CD4-positive, alpha-beta memory T cell (primary cell): ENCODE results near the gene DHRS3. TPM values are rescaled to one million over a fixed set of nuclear protein-coding genes. Genes with fewer than 3 reads are reported as not detected.

ENCODE experiments used
- CTCF ChIA-PET: fragments of 350-600 bp; sonication (Branson Sonifier 250); formaldehyde crosslinking; loops from one replicate; lab custom pipeline; 2021; ENCODE audit warnings: inconsistent platforms; ENCODE audit not compliant: partially characterized antibody; lab: Charles Lee
- POLR2A ChIA-PET: fragments of 350-600 bp; sonication (Branson Sonifier 250); formaldehyde crosslinking; loops from one replicate; lab custom pipeline; 2021; ENCODE audit not compliant: partially characterized antibody; lab: Charles Lee
- DNase-seq, 5 donors: peaks; one replicate each; pipeline versions ENCODE4 v3.0.0 to v3.0.0-alpha.2; 2020 to 2022; ENCODE audit warnings: mixed read lengths in 1 of 5
- H3K27ac ChIP-seq: one replicate; pipeline ENCODE4 v1.7.0; 2013; ENCODE audit warnings: low read depth, low read length
- H3K27me3 ChIP-seq: 2 replicates; pipeline ENCODE4 v1.7.0; 2013; ENCODE audit warnings: mild to moderate bottlenecking, low read length, moderate library complexity; ENCODE audit not compliant: insufficient read depth
- H3K36me3 ChIP-seq: 2 replicates; pipeline ENCODE4 v1.7.0; 2013; ENCODE audit warnings: mild to moderate bottlenecking, low read length, moderate library complexity; ENCODE audit not compliant: insufficient read depth
- H3K4me1 ChIP-seq: 2 replicates; pipeline ENCODE4 v1.7.0; 2013; ENCODE audit warnings: mild to moderate bottlenecking, low read length, moderate library complexity; ENCODE audit not compliant: insufficient read depth
- H3K4me3 ChIP-seq, 2 donors: one replicate each; pipeline ENCODE4 v1.7.0; 2013; ENCODE audit warnings: low read length in 2 of 2, mild to moderate bottlenecking in 1 of 2
- H3K9me3 ChIP-seq, 2 donors: one replicate each; pipeline ENCODE4 v1.7.0; 2013; ENCODE audit warnings: low read length in 2 of 2, control low read depth in 1 of 2; ENCODE audit not compliant: control insufficient read depth in 1 of 2
- H3K27ac Mint-ChIP-seq, 7 donors: one replicate each; pipeline ENCODE4 v1.8.0; 2020 to 2021; ENCODE audit warnings: mixed read lengths in 7 of 7, mild to moderate bottlenecking in 6 of 7, inconsistent platforms in 3 of 7, moderate library complexity in 3 of 7
- H3K27me3 Mint-ChIP-seq, 2 donors: one replicate each; pipeline ENCODE4 v1.8.0; 2020 to 2021; ENCODE audit warnings: mixed read lengths in 2 of 2
- H3K36me3 Mint-ChIP-seq, 2 donors: one replicate each; pipeline ENCODE4 v1.8.0; 2020 to 2021; ENCODE audit warnings: mixed read lengths in 2 of 2, inconsistent platforms in 1 of 2, mild to moderate bottlenecking in 1 of 2
- H3K4me1 Mint-ChIP-seq, 4 donors: one replicate each; pipeline ENCODE4 v1.8.0; 2020 to 2021; ENCODE audit warnings: mixed read lengths in 4 of 4, mild to moderate bottlenecking in 1 of 4
- H3K4me3 Mint-ChIP-seq, 8 donors: one replicate each; pipeline ENCODE4 v1.8.0; 2020 to 2021; ENCODE audit warnings: mixed read lengths in 8 of 8, mild to moderate bottlenecking in 7 of 8, moderate library complexity in 6 of 8, inconsistent platforms in 3 of 8
- H3K9me3 Mint-ChIP-seq, 8 donors: one replicate each; pipeline ENCODE4 v1.8.0; 2020 to 2021; ENCODE audit warnings: mixed read lengths in 8 of 8, mild to moderate bottlenecking in 5 of 8, inconsistent platforms in 3 of 8, moderate library complexity in 1 of 8
- intact Hi-C: fragments of 100-400 bp; cut with micrococcal nuclease; formaldehyde crosslinking; loops from one replicate; pipeline ENCODE4 v1.15.1; 2023
- polyA plus RNA-seq, 2 donors: library from polyadenylated mRNA; unstranded; fragments of 300-500 nt; fragmentation: Illumina TruSeq; gene quantifications; one replicate each; pipeline ENCODE4 v1.2.3, GENCODE V29; 2021
- total RNA-seq, 2 experiments: library from RNA; stranded (reverse); gene quantifications; one replicate each; pipeline ENCODE4 v1.2.3, GENCODE V29; 2021

DHRS3 gene
- total and polyA plus RNA-seq, 4 experiments from 2014 or later: 30.1 to 91.8 (median 64.0) TPM

DNA sequence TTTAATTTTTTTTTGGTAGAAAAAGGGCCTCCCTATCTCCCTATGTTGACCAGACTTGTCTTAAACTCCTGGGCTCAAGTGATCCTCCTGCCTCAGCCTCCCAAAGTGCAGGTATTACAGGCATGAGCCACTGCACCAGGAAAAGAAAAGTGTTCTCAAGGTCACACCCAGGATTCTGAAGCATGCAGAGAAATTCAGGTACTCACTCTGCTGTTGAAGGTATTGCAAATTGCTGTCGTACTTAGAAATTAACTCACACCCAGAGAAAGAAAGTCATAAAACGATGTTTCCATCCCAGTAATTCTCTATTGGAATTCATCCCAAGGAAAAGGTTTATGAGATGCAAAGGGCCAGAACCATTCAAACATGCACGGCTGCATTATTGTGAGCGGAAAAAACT lies 73.7 kb downstream of the DHRS3 start:
- Histone ChIP-seq H3K27ac (no peak overlapping the region), H3K9me3 (no peaks in the 10 kb centered on the region), H3K27me3 (no peaks in the 10 kb centered on the region), H3K4me3 (no peak overlapping the region), H3K4me1 (no peaks in the 10 kb centered on the region), H3K36me3 (no peaks in the 10 kb centered on the region)
- H3K36me3 Mint-ChIP-seq: no peaks in the 10 kb centered on the region
- no peak overlapping the region for H3K27ac Mint-ChIP-seq
- ChIA-PET CTCF (no interaction called here), POLR2A (no interaction called here)
- no peak for DNase-seq
- H3K27me3 Mint-ChIP-seq: peaks cover 0 to 3% of the 10 kb centered on the region in 2 donors
- H3K9me3 Mint-ChIP-seq: peaks cover 0 to 1% (median 0%) of the 10 kb centered on the region in 8 donors
- H3K4me3 Mint-ChIP-seq: no peak overlapping the region
- H3K4me1 Mint-ChIP-seq: no peaks in the 10 kb centered on the region
- intact Hi-C loops: no loop called here

DNA sequence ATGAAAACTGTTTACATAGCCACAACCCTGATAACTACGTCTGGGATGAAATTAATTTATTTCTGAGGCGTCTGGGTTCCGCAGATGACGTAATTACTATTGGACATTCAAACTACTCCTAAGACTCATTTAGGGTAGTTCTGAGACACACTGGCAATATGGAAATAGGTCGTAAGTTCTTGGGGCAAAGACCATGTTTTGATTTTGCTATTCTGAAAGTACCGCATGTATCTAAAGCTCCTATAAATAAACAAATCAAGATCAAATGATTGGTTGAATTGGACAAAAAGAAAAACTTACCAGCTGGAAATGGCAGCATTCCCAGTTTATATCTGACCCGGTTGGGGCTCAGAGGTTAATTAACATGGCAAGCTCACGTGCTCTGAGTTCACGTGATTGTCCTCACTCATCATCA lies 74.3 kb downstream of the DHRS3 start:
- no peaks in the 10 kb centered on the region for H3K4me1 Mint-ChIP-seq
- POLR2A ChIA-PET: no interaction called here
- DNase-seq: no peak
- no peaks in the 10 kb centered on the region for H3K9me3 ChIP-seq
- no peak overlapping the region for H3K27ac Mint-ChIP-seq
- H3K27ac ChIP-seq: no peak overlapping the region
- H3K4me3 ChIP-seq: no peak overlapping the region
- H3K36me3 Mint-ChIP-seq: no peaks in the 10 kb centered on the region
- H3K9me3 Mint-ChIP-seq: peaks cover 0 to 1% (median 0%) of the 10 kb centered on the region in 8 donors
- no peaks in the 10 kb centered on the region for H3K27me3 ChIP-seq
- no peaks in the 10 kb centered on the region for H3K4me1 ChIP-seq
- peaks cover 0 to 3% of the 10 kb centered on the region in 2 donors for H3K27me3 Mint-ChIP-seq
- H3K36me3 ChIP-seq: no peaks in the 10 kb centered on the region
- CTCF ChIA-PET: no interaction called here
- no peak overlapping the region for H3K4me3 Mint-ChIP-seq
- intact Hi-C loops: no loop called here

DNA sequence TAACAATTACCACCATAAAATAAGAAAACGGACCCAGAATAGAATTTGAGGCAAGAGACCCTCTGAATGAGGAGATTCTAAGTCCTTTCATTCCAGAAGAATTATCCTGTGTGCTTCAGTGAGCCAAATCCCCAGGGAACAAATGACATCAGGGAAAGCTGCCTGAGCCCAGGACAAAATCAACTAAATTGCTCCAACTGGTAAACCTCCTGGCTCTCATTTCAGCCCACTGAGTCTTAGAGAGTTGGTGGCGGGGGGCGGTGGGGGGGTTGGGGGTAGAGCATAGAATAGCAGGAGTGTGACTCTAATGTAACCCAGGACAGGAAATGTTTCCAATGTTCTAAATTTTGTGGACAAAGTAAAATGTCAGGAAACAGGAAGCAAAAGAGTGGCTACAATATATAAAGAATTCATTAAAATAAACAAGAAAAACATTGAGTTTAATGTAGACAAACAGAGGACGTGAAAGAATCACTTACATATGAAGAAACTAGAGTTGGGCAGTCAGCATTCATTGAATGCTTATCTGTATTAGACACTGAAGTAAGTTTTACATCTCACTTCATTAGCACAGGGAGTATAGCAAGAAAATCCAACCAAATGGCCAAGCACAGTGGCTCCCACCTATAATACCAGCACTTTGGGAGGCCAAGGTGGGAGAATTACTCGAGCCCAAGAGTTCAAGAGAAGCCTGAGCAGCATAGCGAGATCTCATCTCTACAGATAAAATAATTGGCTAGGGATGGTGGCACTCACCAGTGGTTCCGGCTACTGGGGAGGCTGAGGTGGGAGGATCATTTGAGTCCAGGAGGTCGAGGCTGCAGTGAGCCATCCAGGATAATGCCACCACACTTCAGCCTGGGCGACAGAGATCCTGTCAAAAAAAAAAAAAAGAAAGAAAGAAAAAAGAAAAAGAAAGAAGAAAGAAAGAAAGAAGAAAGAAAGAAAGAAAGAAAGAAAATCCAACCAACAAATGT lies 75.1 kb downstream of the DHRS3 start:
- ChIA-PET CTCF (no interaction called here), POLR2A (no interaction called here)
- DNase-seq: no peak
- Histone ChIP-seq H3K4me3 (no peak overlapping the region), H3K4me1 (no peaks in the 10 kb centered on the region), H3K9me3 (no peaks in the 10 kb centered on the region), H3K36me3 (no peaks in the 10 kb centered on the region), H3K27ac (no peak overlapping the region), H3K27me3 (no peaks in the 10 kb centered on the region)
- Mint-ChIP-seq H3K27me3 (peaks cover 0 to 3% of the 10 kb centered on the region in 2 donors), H3K4me1 (no peaks in the 10 kb centered on the region), H3K27ac (no peak overlapping the region), H3K9me3 (peaks cover 0 to 1% (median 0%) of the 10 kb centered on the region in 8 donors), H3K4me3 (no peak overlapping the region), H3K36me3 (peaks cover 0 to 4% of the 10 kb centered on the region in 2 donors)
- intact Hi-C loops: no loop called here

DNA sequence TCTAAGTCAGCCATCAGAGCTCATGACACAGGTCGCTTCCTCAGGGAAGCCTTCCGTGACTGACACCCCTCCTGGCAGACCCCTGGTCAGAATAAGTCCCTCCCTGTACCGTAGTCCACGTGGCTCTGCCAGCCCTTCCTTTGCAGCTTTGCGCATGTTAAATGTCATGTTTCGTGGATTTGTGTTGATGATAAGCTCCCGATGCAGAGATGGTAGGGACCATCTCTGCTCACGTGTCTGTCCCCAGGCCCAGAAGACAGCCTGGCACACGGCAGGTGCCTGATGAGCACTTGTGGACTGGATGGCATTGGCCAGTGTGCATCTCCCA lies 75.9 kb downstream of the DHRS3 start:
- CTCF ChIA-PET: no interaction called here
- Histone ChIP-seq H3K9me3 (no peaks in the 10 kb centered on the region), H3K27me3 (no peaks in the 10 kb centered on the region), H3K4me1 (no peaks in the 10 kb centered on the region), H3K4me3 (no peak overlapping the region), H3K27ac (no peak overlapping the region), H3K36me3 (no peaks in the 10 kb centered on the region)
- H3K9me3 Mint-ChIP-seq: peaks cover 0 to 7% (median 2%) of the 10 kb centered on the region in 8 donors
- peaks cover 0 to 3% of the 10 kb centered on the region in 2 donors for H3K27me3 Mint-ChIP-seq
- no peak for DNase-seq
- H3K36me3 Mint-ChIP-seq: peaks cover 7 to 10% of the 10 kb centered on the region in 2 donors
- intact Hi-C loops: no loop called here
- H3K27ac Mint-ChIP-seq: peak overlapping the region in 3 of 7 donors; percentile 6 to 74 (median 19)
- POLR2A ChIA-PET: no interaction called here
- no peaks in the 10 kb centered on the region for H3K4me1 Mint-ChIP-seq
- H3K4me3 Mint-ChIP-seq: no peak overlapping the region

DNA sequence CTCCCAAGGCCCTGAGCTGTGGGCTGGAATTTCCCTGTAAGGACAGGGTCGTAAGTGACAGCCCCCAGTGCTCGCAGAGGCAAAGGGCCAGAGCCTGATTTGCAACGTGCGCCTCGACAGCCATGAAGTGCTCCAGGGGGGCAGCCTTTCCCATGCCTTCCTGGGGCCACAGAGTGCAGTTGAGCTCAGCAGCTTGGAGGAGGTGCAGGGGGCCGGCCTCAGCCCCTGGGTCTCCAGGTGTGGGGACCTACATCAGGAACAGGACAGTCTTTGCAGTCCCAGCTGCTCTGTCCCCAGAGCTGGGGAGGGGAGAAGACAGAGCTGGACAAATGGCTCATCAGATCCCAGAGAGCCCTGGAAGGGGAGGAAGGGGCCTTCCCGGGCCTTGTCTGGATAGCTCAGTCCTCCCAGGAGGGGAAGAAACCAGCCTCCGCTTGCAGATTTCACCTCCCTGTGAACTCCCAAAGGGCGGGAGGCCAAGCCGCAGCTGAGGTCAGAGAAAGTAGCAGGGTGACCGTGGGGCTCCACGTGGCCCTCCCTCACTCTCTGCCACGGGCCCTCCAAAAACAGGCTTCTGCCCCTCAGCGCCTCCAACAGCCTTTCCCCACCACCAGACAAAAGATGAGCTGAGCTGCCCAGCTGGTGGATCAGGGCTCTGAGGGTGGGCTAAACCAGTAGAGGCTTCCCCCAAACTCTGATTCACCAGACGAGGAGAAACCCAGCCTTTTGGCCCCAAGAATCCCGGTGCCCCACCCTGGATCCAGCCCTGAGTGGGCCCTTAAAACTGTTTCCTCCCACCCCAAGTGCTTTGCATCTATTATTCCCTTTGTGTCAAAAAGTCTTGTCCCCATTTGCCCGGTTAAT lies 76.5 kb downstream of the DHRS3 start:
- H3K27ac Mint-ChIP-seq: peak overlapping the region in 2 of 7 donors; percentile 6 to 74
- Histone ChIP-seq H3K9me3 (no peaks in the 10 kb centered on the region), H3K36me3 (no peaks in the 10 kb centered on the region), H3K27ac (no peak overlapping the region), H3K4me3 (no peak overlapping the region), H3K27me3 (no peaks in the 10 kb centered on the region), H3K4me1 (no peaks in the 10 kb centered on the region)
- H3K4me3 Mint-ChIP-seq: no peak overlapping the region
- peaks cover 0 to 11% (median 6%) of the 10 kb centered on the region in 8 donors for H3K9me3 Mint-ChIP-seq
- DNase-seq: no peak
- H3K4me1 Mint-ChIP-seq: no peaks in the 10 kb centered on the region
- CTCF ChIA-PET: no interaction called here
- POLR2A ChIA-PET: interaction anchor here (0.9 kb wide), 1 partner anchor 31 kb away, joined by 3 read pairs; no protein-coding TSS in a partner anchor
- H3K27me3 Mint-ChIP-seq: peaks cover 0 to 3% of the 10 kb centered on the region in 2 donors
- intact Hi-C loops: no loop called here
- peaks cover 11 to 13% of the 10 kb centered on the region in 2 donors for H3K36me3 Mint-ChIP-seq

DNA sequence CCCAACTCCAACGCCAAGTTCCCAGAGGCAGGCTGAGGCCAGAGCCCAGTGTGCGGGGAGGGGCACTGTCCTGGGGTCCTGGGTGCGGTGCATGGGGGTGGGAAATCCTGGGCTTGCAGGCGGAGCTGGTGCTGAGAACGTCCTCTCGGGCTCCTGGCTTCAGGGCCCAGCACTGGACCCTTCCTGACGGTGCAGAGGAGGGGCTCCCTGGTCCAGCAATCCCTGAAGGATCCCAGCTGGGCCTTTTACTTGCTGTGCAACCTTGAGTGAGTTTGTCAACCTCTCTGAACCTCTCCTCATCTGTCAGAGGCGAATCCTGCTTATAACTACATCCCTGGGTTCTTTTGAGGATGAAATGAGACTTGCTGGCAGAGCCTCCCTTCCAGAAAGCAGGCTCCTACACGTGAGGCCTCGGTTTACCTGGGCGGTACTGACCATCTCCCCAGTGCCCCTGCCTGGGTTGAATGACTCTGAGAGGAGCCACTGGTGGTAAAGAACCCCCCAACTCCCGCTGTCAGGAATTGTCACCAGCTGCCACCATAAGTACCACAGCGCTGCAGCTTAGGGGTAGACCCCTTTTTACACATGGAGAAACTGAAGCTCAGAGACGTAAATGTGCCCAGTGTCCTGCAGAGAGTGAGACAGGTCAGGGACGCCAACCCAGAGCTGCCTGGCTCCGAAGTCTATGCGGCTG lies 77.3 kb downstream of the DHRS3 start:
- peaks cover 0 to 2% of the 10 kb centered on the region in 2 donors for H3K27me3 Mint-ChIP-seq
- Histone ChIP-seq H3K36me3 (no peaks in the 10 kb centered on the region), H3K9me3 (no peaks in the 10 kb centered on the region), H3K27ac (no peak overlapping the region), H3K27me3 (no peaks in the 10 kb centered on the region), H3K4me3 (no peak overlapping the region), H3K4me1 (no peaks in the 10 kb centered on the region)
- intact Hi-C loops: no loop called here
- H3K36me3 Mint-ChIP-seq: peaks cover 19% of the 10 kb centered on the region in 2 donors
- H3K27ac Mint-ChIP-seq: no peak overlapping the region
- no peak for DNase-seq
- ChIA-PET POLR2A (interaction anchor here (0.9 kb wide), 1 partner anchor 30 kb away, joined by 3 read pairs; no protein-coding TSS in a partner anchor), CTCF (interaction anchor here (1.2 kb wide), 1 partner anchor 118 kb away, joined by 3 read pairs; no protein-coding TSS in a partner anchor)
- no peaks in the 10 kb centered on the region for H3K4me1 Mint-ChIP-seq
- peaks cover 0 to 19% (median 12%) of the 10 kb centered on the region in 8 donors for H3K9me3 Mint-ChIP-seq
- H3K4me3 Mint-ChIP-seq: no peak overlapping the region
